ENCODE results near the gene PPP4R3C. TPM values are rescaled to one million over a fixed set of nuclear protein-coding genes. Genes with fewer than 3 reads are reported as not detected.
"Not testable (repeated sequence)": the region's sequence is repeated elsewhere in the genome, so short reads cannot be mapped to it uniquely, and the experiment has no call there.

PPP4R3C gene
- total RNA-seq, 1 experiment from 2014 or later = not detected

- no peak overlapping the region for H3K4me3 Mint-ChIP-seq
- CTCF ChIA-PET = no interaction called here
- H3K36me3 Mint-ChIP-seq = peaks cover 3% of the 10 kb centered on the region; the same call in 1 of the 2 replicates
- POLR2A ChIA-PET = no interaction called here
- peaks cover 18% of the 10 kb centered on the region for H3K27me3 Mint-ChIP-seq (ENCODE audit: low read depth)
- TF ChIP-seq E2F4 (CRISPR knock-in tag; IDR thresholded peaks at IDR 0.05; ENCODE audit: borderline replicate concordance, low read depth) (no peak), OVOL2 (CRISPR knock-in tag; IDR thresholded peaks at IDR 0.05; ENCODE audit: borderline replicate concordance) (no peak), ZNF423 (CRISPR knock-in tag; IDR thresholded peaks at IDR 0.05) (no peak), STAT6 (CRISPR knock-in tag; conservative IDR thresholded peaks at IDR 0.05; ENCODE audit: low read depth) (no peak), SOX15 (CRISPR knock-in tag; IDR thresholded peaks at IDR 0.05) (no peak)
- no peak overlapping the region for H3K27ac Mint-ChIP-seq
- ATAC-seq (no peak), DNase-seq (ENCODE audit: low spot score) (no peak)
- H3K9me3 Mint-ChIP-seq = peaks cover 3% of the 10 kb centered on the region
- no peaks in the 10 kb centered on the region for H3K4me1 Mint-ChIP-seq
These were observed 2.9 kb upstream of the PPP4R3C start for GRCh38 chrX:27466051-27466450.

GRCh38 chrX:27465036-27465435, 1.9 kb upstream of the PPP4R3C start:
- H3K27me3 Mint-ChIP-seq (ENCODE audit: low read depth) = peaks cover 18% of the 10 kb centered on the region
- H3K27ac Mint-ChIP-seq = no peak overlapping the region
- ChIA-PET CTCF (no interaction called here), POLR2A (no interaction called here)
- DNase-seq (ENCODE audit: low spot score) = no peak
- H3K4me1 Mint-ChIP-seq = no peaks in the 10 kb centered on the region
- peaks cover 7% of the 10 kb centered on the region; the same call in 1 of the 2 replicates for H3K36me3 Mint-ChIP-seq
- TF ChIP-seq, protein P1, sequence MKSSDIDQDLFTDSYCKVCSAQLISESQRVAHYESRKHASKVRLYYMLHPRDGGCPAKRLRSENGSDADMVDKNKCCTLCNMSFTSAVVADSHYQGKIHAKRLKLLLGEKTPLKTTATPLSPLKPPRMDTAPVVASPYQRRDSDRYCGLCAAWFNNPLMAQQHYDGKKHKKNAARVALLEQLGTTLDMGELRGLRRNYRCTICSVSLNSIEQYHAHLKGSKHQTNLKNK (CRISPR knock-in tag; IDR thresholded peaks at IDR 0.05) = no peak
- TF ChIP-seq MAX (CRISPR knock-in tag; IDR thresholded peaks at IDR 0.05) = no peak
- H3K4me3 Mint-ChIP-seq = no peak overlapping the region
- no peak for ATAC-seq
- peaks cover 10% of the 10 kb centered on the region for H3K9me3 Mint-ChIP-seq

GRCh38 chrX:27459129-27459528, 4.0 kb downstream of the PPP4R3C start:
- H3K27ac Mint-ChIP-seq; ATAC-seq; H3K4me1 Mint-ChIP-seq; POLR2A ChIA-PET; DNase-seq (ENCODE audit: low spot score); CTCF ChIA-PET; H3K36me3 Mint-ChIP-seq; H3K4me3 Mint-ChIP-seq; H3K27me3 Mint-ChIP-seq (ENCODE audit: low read depth): not testable (repeated sequence)
- peaks cover 10% of the 10 kb centered on the region for H3K9me3 Mint-ChIP-seq

DNA sequence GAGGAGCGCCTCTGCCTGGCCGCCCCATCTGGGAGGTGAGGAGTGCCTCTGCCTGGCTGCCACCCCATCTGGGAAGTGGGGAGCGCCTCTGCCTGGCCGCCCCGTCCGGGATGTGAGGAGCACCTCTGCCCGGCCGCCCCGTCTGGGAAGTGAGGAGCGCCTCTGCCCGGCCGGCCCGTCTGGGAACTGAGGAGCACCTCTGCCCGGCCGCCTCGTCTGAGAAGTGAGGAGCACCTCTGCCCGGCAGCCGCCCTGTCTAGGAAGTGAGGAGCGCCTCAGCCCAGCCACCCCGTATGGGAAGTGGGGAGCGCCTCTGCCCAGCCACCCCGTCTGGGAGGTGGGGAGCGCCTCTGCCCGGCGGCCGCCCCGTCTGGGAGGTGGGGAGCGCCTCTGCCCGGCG, 4.6 kb downstream of the PPP4R3C start:
- POLR2A ChIA-PET; H3K36me3 Mint-ChIP-seq; ATAC-seq; CTCF ChIA-PET; DNase-seq (ENCODE audit: low spot score); H3K27ac Mint-ChIP-seq; H3K4me1 Mint-ChIP-seq; H3K27me3 Mint-ChIP-seq (ENCODE audit: low read depth); H3K4me3 Mint-ChIP-seq: not testable (repeated sequence)
- peaks cover 10% of the 10 kb centered on the region for H3K9me3 Mint-ChIP-seq

- Mint-ChIP-seq H3K27ac (no peak overlapping the region), H3K36me3 (no peaks in the 10 kb centered on the region), H3K4me3 (no peak overlapping the region), H3K4me1 (no peaks in the 10 kb centered on the region), H3K27me3 (ENCODE audit: low read depth) (no peaks in the 10 kb centered on the region), H3K9me3 (no peaks in the 10 kb centered on the region)
- TF ChIP-seq NFE2L1 (CRISPR knock-in tag; IDR thresholded peaks at IDR 0.05) (no peak), GABPB1 (CRISPR knock-in tag; IDR thresholded peaks at IDR 0.05) (peak; percentile 71; the same call in 1 of the 2 replicates)
- DNase-seq (ENCODE audit: low spot score) (no peak), ATAC-seq (no peak)
- CTCF ChIA-PET = no interaction called here
- POLR2A ChIA-PET = no interaction called here
These were observed 11.8 kb downstream of the PPP4R3C start for GRCh38 chrX:27451324-27451723.

GRCh38 chrX:27446423-27446822, 16.7 kb downstream of the PPP4R3C start:
- no peak for DNase-seq (ENCODE audit: low spot score)
- CTCF ChIA-PET = no interaction called here
- TF ChIP-seq PRRX2 (CRISPR knock-in tag; IDR thresholded peaks at IDR 0.05) = no peak
- no peak for TF ChIP-seq SMAD3 (CRISPR knock-in tag; IDR thresholded peaks at IDR 0.05; ENCODE audit: borderline replicate concordance)
- no peak for TF ChIP-seq FOXJ3 (CRISPR knock-in tag; IDR thresholded peaks at IDR 0.05; ENCODE audit: borderline replicate concordance)
- no peak for TF ChIP-seq SOX15 (CRISPR knock-in tag; IDR thresholded peaks at IDR 0.05)
- no peak for TF ChIP-seq ZNF423 (CRISPR knock-in tag; IDR thresholded peaks at IDR 0.05)
- no peak for TF ChIP-seq NFE2L1 (CRISPR knock-in tag; IDR thresholded peaks at IDR 0.05)
- TF ChIP-seq, protein P2, sequence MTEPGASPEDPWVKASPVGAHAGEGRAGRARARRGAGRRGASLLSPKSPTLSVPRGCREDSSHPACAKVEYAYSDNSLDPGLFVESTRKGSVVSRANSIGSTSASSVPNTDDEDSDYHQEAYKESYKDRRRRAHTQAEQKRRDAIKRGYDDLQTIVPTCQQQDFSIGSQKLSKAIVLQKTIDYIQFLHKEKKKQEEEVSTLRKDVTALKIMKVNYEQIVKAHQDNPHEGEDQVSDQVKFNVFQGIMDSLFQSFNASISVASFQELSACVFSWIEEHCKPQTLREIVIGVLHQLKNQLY (CRISPR knock-in tag; IDR thresholded peaks at IDR 0.05) = no peak
- TF ChIP-seq ZNF121 (CRISPR knock-in tag; IDR thresholded peaks at IDR 0.05) = no peak

More at GRCh38 chrX:27446423-27446822, 16.7 kb downstream of the PPP4R3C start:
- H3K9me3 Mint-ChIP-seq = peaks cover 5% of the 10 kb centered on the region; the same call in 1 of the 2 replicates
- 0 out of 2 replicates have a peak, but pooled peaks cover 4% of the 10 kb centered on the region for H3K4me1 Mint-ChIP-seq
- POLR2A ChIA-PET = no interaction called here
- H3K36me3 Mint-ChIP-seq = no peaks in the 10 kb centered on the region
- no peak overlapping the region for H3K4me3 Mint-ChIP-seq
- H3K27me3 Mint-ChIP-seq (ENCODE audit: low read depth) = no peaks in the 10 kb centered on the region
- ATAC-seq = no peak
- H3K27ac Mint-ChIP-seq = no peak overlapping the region
